Upper lobe of right lung (tissue), 1 donor: ENCODE measurements around the gene ATP2A1. TPM values are rescaled to one million over a fixed set of nuclear protein-coding genes. Genes with fewer than 3 reads are reported as not detected.

Source experiments
- ATAC-seq: fragments of 200-7000 bp; cut with Tn5 transposase; one replicate; pipeline ENCODE4 v1.9.1; 2020; ENCODE audit warnings: mild to moderate bottlenecking, moderate library complexity
- DNase-seq: peaks from one replicate; pipeline ENCODE4 v3.0.0-alpha.2; 2020
- H3K27ac ChIP-seq: fragments of 200-600 bp; one replicate; pipeline ENCODE4 v1.8.0; 2022
- H3K27me3 ChIP-seq: fragments of 200-600 bp; one replicate; pipeline ENCODE4 v1.8.0; 2022; ENCODE audit warnings: mild to moderate bottlenecking
- H3K36me3 ChIP-seq: fragments of 200-600 bp; one replicate; pipeline ENCODE4 v1.8.0; 2022
- H3K4me1 ChIP-seq: fragments of 200-600 bp; one replicate; pipeline ENCODE4 v1.8.0; 2022
- H3K4me3 ChIP-seq: fragments of 200-600 bp; one replicate; pipeline ENCODE4 v1.8.0; 2022; ENCODE audit warnings: mild to moderate bottlenecking
- H3K9me3 ChIP-seq: fragments of 200-600 bp; one replicate; pipeline ENCODE4 v1.8.0; 2022
- CTCF ChIP-seq: fragments of 200-600 bp; IDR thresholded peaks from one replicate; pipeline ENCODE4 v1.8.0; 2022; ENCODE audit warnings: antibody characterized with exemption
- intact Hi-C: fragments of 100-400 bp; cut with DNase I; formaldehyde crosslinking; loops from one replicate; pipeline ENCODE4 v1.11.0; 2022
- total RNA-seq: library from RNA; stranded (reverse); fragmentation: NEBNext Ultra II Directional; extraction: Animal tissue kit (Norgen Biotek cat#: 25700); gene quantifications from one replicate; pipeline ENCODE4 v1.2.1, GENCODE V29; 2021
- donor health status: DM: no; HTN: yes; CAD: no; lungs with severe emphysema.

ATP2A1 gene
- total RNA-seq, 1 donor from 2014 or later, result 0.46 TPM

GRCh38 chr16:28903344-28904042 is 25.2 kb downstream of the ATP2A1 start:
- DNase-seq, result no peak

GRCh38 chr16:28904363-28904762 is 26.1 kb downstream of the ATP2A1 start:
- ATAC-seq (no peak), DNase-seq (no peak)
- H3K4me1 ChIP-seq, result no peaks in the 10 kb centered on the region
- H3K36me3 ChIP-seq, result peaks cover 39% of the 10 kb centered on the region
- H3K9me3 ChIP-seq, result no peaks in the 10 kb centered on the region
- intact Hi-C loops, result no loop called here
- H3K27ac ChIP-seq, result no peak overlapping the region
- no peaks in the 10 kb centered on the region for H3K27me3 ChIP-seq
- TF ChIP-seq CTCF, result no peak
- H3K4me3 ChIP-seq, result no peak overlapping the region

More at GRCh38 chr16:28903344-28904042, 25.2 kb downstream of the ATP2A1 start:
- Histone ChIP-seq H3K36me3 (peaks cover 30% of the 10 kb centered on the region), H3K4me3 (no peak overlapping the region), H3K27me3 (no peaks in the 10 kb centered on the region), H3K9me3 (no peaks in the 10 kb centered on the region), H3K27ac (no peak overlapping the region), H3K4me1 (no peaks in the 10 kb centered on the region)
- peak; percentile 6 for ATAC-seq
- TF ChIP-seq CTCF, result no peak
- intact Hi-C loops, result no loop called here

DNA sequence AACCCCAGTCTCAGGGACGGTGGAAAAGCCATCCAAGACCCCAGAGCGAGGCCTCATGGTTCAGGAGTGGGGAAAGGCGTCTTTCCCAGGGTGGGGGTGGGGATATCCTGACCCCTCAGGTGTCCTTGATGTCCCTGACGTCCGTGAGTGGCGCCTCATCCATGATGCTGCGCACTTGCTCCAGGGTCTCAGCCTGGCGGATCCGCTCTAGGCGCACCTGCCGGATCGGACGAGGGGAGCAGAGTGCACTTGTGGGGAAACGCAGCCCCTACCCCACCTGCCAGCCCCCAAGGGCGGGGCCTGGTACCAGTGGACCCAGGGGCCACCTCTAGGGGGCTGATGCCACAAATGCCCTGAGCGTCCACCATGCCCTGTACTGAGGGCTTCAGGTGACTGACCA is 26.5 kb downstream of the ATP2A1 start:
- peaks cover 40% of the 10 kb centered on the region for H3K36me3 ChIP-seq
- no peak overlapping the region for H3K4me3 ChIP-seq
- no peaks in the 10 kb centered on the region for H3K4me1 ChIP-seq
- no peaks in the 10 kb centered on the region for H3K9me3 ChIP-seq
- ATAC-seq (no peak), DNase-seq (no peak)
- no peak overlapping the region for H3K27ac ChIP-seq
- intact Hi-C loops, result no loop called here
- no peaks in the 10 kb centered on the region for H3K27me3 ChIP-seq
- TF ChIP-seq CTCF, result no peak

DNA sequence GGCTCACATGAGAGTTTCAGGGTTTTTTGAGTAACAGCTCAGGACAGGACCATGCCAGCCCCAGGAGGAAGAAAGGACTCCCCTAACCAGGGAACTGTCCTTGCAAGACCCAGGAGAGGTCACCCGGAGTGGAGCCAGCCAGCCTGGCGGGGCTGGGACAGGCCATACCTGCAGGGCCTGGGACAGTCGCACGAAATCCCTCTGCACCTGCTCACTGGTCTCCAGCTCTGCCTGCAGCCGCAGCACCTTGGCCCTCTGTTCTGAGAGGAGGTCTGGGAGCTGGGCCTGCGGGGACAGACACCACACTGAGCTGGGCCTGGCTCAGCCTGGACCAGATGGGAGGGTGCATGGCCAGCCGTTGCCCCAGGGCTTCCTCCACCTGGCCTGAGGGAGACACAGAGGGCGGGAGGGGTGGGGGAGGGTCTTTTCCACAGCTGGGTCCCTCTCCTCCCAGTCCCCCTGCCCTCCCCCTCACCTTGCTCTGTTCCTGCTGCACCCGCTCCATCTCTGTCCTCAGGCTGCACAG is 27.0 kb downstream of the ATP2A1 start:
- no peaks in the 10 kb centered on the region for H3K9me3 ChIP-seq
- H3K4me3 ChIP-seq, result no peak overlapping the region
- intact Hi-C loops, result no loop called here
- DNase-seq (no peak), ATAC-seq (no peak)
- H3K36me3 ChIP-seq, result peaks cover 40% of the 10 kb centered on the region
- H3K27ac ChIP-seq, result no peak overlapping the region
- TF ChIP-seq CTCF, result no peak
- H3K27me3 ChIP-seq, result no peaks in the 10 kb centered on the region
- no peaks in the 10 kb centered on the region for H3K4me1 ChIP-seq

GRCh38 chr16:28905800-28906372 is 27.6 kb downstream of the ATP2A1 start:
- Histone ChIP-seq H3K9me3 (no peaks in the 10 kb centered on the region), H3K27ac (no peak overlapping the region), H3K4me3 (no peak overlapping the region), H3K36me3 (peaks cover 44% of the 10 kb centered on the region), H3K4me1 (no peaks in the 10 kb centered on the region), H3K27me3 (no peaks in the 10 kb centered on the region)
- intact Hi-C loops, result no loop called here
- DNase-seq (no peak), ATAC-seq (no peak)
- no peak for TF ChIP-seq CTCF
